ENCODE data around the gene VAV3.
A peak's percentile ranks its signal among the peaks of the same experiment; 100 is the strongest.

VAV3 gene

DNA sequence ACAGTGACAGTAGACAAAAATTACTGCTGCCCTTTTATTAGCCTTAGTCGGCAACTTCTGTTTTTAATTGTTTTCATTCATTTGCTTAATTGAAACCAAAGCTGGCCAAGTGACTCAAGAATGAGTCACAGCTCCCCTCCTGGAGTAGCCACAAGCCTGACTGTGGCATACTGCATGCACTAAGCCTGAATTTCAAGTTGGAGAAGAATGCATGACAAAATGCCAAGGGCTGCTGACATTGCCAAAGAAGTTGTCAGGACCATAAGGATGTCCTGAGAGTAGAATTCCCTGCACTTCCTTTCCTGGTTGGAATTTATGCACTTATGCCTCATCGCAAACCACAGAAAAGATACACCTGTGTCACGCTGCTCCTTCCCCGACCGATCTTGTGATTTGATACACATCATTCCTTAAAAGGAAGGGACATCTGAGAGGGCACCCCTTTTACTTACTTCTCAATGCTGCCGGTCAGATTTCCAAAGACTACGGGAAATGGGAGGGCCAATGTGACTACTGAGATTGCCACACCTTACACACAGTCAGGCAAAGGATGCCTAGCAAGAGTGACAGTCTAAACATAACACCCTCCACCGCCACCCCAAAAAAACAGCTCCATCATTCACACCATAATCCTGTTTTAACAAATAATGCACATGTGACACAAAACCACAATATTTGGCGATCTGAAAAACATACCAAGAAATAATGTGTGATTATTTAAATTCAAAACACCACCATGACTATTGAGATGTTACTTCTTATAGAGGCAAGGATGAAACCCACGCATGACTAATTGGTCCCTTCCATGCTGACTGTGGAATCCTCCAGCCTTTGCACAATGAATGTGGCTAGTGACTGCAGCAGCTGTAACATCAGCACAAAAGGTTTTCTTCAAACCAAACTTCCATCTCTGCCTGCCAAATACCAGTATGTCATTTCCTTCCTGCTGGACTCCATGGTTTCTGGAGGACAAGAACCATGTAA, 28.2 kb downstream of the VAV3 start:
- H3K4me3 ChIP-seq (replicated peaks; ENCODE audit: insufficient read depth, low read length), result no peak overlapping the region; the same call in 1 of the 2 replicates
- DNase-seq (ENCODE audit: low read depth in 1 of 2, low spot score in 1 of 2), result peak; percentile 62 to 75
- H3K27me3 ChIP-seq (ENCODE audit: insufficient read depth, poor library complexity, severe bottlenecking), result no peaks in the 10 kb centered on the region
- H3K27ac ChIP-seq (replicated peaks), result peak overlapping the region; percentile 32
- TF ChIP-seq GABPA (IDR thresholded peaks at IDR 0.05; ENCODE audit: low read depth) (no peak), POLR2AphosphoS5 (IDR thresholded peaks at IDR 0.05; ENCODE audit: low read depth) (no peak), SPI1 (IDR thresholded peaks at IDR 0.05; ENCODE audit: borderline replicate concordance, low read depth) (no peak)
- TF ChIP-seq, protein P1, sequence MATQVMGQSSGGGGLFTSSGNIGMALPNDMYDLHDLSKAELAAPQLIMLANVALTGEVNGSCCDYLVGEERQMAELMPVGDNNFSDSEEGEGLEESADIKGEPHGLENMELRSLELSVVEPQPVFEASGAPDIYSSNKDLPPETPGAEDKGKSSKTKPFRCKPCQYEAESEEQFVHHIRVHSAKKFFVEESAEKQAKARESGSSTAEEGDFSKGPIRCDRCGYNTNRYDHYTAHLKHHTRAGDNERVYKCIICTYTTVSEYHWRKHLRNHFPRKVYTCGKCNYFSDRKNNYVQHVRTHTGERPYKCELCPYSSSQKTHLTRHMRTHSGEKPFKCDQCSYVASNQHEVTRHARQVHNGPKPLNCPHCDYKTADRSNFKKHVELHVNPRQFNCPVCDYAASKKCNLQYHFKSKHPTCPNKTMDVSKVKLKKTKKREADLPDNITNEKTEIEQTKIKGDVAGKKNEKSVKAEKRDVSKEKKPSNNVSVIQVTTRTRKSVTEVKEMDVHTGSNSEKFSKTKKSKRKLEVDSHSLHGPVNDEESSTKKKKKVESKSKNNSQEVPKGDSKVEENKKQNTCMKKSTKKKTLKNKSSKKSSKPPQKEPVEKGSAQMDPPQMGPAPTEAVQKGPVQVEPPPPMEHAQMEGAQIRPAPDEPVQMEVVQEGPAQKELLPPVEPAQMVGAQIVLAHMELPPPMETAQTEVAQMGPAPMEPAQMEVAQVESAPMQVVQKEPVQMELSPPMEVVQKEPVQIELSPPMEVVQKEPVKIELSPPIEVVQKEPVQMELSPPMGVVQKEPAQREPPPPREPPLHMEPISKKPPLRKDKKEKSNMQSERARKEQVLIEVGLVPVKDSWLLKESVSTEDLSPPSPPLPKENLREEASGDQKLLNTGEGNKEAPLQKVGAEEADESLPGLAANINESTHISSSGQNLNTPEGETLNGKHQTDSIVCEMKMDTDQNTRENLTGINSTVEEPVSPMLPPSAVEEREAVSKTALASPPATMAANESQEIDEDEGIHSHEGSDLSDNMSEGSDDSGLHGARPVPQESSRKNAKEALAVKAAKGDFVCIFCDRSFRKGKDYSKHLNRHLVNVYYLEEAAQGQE (IDR thresholded peaks at IDR 0.05; ENCODE audit: insufficient replicate concordance, low read depth), result no peak
- TF ChIP-seq, protein P2, sequence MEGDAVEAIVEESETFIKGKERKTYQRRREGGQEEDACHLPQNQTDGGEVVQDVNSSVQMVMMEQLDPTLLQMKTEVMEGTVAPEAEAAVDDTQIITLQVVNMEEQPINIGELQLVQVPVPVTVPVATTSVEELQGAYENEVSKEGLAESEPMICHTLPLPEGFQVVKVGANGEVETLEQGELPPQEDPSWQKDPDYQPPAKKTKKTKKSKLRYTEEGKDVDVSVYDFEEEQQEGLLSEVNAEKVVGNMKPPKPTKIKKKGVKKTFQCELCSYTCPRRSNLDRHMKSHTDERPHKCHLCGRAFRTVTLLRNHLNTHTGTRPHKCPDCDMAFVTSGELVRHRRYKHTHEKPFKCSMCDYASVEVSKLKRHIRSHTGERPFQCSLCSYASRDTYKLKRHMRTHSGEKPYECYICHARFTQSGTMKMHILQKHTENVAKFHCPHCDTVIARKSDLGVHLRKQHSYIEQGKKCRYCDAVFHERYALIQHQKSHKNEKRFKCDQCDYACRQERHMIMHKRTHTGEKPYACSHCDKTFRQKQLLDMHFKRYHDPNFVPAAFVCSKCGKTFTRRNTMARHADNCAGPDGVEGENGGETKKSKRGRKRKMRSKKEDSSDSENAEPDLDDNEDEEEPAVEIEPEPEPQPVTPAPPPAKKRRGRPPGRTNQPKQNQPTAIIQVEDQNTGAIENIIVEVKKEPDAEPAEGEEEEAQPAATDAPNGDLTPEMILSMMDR (IDR thresholded peaks at IDR 0.05; ENCODE audit: insufficient read depth, low read length), result no peak

DNA sequence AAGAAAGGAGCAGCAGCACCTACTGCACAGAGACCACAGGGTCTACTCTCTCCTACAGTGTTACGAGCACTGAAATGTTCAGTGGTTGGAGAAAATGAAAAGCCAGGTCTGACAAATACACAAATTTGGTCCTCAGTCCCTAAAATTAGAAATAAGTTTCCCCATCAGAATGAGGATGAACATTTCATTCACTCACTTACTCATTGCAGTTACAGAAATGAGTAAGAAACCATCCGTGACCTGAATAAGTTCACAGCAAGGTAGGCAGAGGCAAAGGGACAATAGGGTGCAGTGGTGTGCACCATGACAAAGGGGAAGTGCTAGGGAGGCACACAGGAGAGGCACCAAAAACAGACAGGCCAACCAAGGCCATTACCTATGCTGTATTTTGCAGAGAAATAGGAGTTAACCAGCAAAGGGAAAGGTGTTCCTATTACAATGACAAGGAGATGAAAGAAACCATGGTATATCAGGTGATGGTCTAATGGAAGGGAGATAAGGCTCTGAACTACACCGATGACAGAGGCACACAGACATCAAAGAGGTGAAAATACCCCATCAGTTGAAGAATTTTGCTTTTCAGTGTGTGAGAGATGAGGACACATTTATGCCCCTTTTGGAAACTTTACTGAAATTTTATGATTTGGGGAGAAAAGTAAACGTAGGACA, 29.4 kb downstream of the VAV3 start:
- DNase-seq (ENCODE audit: low read depth in 1 of 2, low spot score in 1 of 2), result peak in 1 of 2 experiments; percentile 46
- Histone ChIP-seq H3K27me3 (ENCODE audit: insufficient read depth, poor library complexity, severe bottlenecking) (no peaks in the 10 kb centered on the region), H3K27ac (replicated peaks) (peak overlapping the region; percentile 26), H3K4me3 (replicated peaks; ENCODE audit: insufficient read depth, low read length) (no peak overlapping the region)
- no peak for TF ChIP-seq POLR2AphosphoS5 (IDR thresholded peaks at IDR 0.05; ENCODE audit: low read depth)
- TF ChIP-seq, protein P1 (IDR thresholded peaks at IDR 0.05; ENCODE audit: insufficient replicate concordance, low read depth), result no peak
- peak; percentile 85 for TF ChIP-seq SPI1 (IDR thresholded peaks at IDR 0.05; ENCODE audit: borderline replicate concordance, low read depth)
- TF ChIP-seq, protein P2 (IDR thresholded peaks at IDR 0.05; ENCODE audit: insufficient read depth, low read length), result no peak
- no peak for TF ChIP-seq GABPA (IDR thresholded peaks at IDR 0.05; ENCODE audit: low read depth)

DNA sequence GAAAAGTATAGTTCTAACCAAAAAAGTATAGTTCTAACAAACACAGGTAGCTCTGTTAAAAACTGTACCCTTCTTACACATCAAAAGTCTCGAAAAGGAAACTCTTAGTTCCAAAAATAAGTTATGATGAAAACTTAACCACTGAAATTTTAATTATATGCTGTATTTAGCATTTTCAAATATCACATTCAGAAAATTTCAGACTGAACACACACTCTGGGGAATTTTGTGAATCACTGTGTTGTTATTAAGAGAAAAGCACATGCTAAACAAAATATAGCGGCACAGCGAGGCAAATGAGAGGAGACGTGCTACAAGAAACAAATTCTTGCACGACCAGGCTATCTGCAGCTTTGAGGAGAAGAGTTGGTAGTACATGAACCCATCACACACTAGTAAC, 30.4 kb downstream of the VAV3 start:
- no peak for DNase-seq (ENCODE audit: low read depth in 1 of 2, low spot score in 1 of 2)
- H3K27me3 ChIP-seq (ENCODE audit: insufficient read depth, poor library complexity, severe bottlenecking), result no peaks in the 10 kb centered on the region
- H3K27ac ChIP-seq (replicated peaks), result no peak overlapping the region; the same call in 1 of the 2 replicates
- no peak for TF ChIP-seq GABPA (IDR thresholded peaks at IDR 0.05; ENCODE audit: low read depth)
- TF ChIP-seq SPI1 (IDR thresholded peaks at IDR 0.05; ENCODE audit: borderline replicate concordance, low read depth), result no peak
- TF ChIP-seq POLR2AphosphoS5 (IDR thresholded peaks at IDR 0.05; ENCODE audit: low read depth), result no peak
- TF ChIP-seq, protein P2 (IDR thresholded peaks at IDR 0.05; ENCODE audit: insufficient read depth, low read length), result no peak
- TF ChIP-seq, protein P1 (IDR thresholded peaks at IDR 0.05; ENCODE audit: insufficient replicate concordance, low read depth), result no peak
- H3K4me3 ChIP-seq (replicated peaks; ENCODE audit: insufficient read depth, low read length), result no peak overlapping the region
